A204.1 (cell line): ENCODE data around the gene UNC5C.

Experiments used
- FAIRE-seq: peaks from 2 replicates; lab custom pipeline; 2012; peaks lifted over from hg19 to GRCh38; lab: Jason Lieb, UNC

Gene UNC5C

GRCh38 chr4:95546221-95546620, 2.6 kb downstream of the UNC5C start:
- FAIRE-seq: no peak

- no peak for FAIRE-seq
Measured at GRCh38 chr4:95545546-95545945, 3.2 kb downstream of the UNC5C start.

GRCh38 chr4:95544113-95545103, 4.4 kb downstream of the UNC5C start:
- FAIRE-seq: peak; percentile 92

GRCh38 chr4:95541889-95542607, 6.7 kb downstream of the UNC5C start:
- no peak for FAIRE-seq

GRCh38 chr4:95541094-95541493, 7.7 kb downstream of the UNC5C start:
- no peak for FAIRE-seq

GRCh38 chr4:95540227-95540626, 8.5 kb downstream of the UNC5C start:
- FAIRE-seq: no peak

- no peak for FAIRE-seq
Measured at GRCh38 chr4:95539106-95539505, 9.7 kb downstream of the UNC5C start.

- no peak for FAIRE-seq
Measured at GRCh38 chr4:95537863-95538488, 10.8 kb downstream of the UNC5C start.

- no peak for FAIRE-seq
Measured at GRCh38 chr4:95537191-95537590, 11.6 kb downstream of the UNC5C start.

GRCh38 chr4:95536650-95537049, 12.1 kb downstream of the UNC5C start:
- no peak for FAIRE-seq

GRCh38 chr4:95535180-95535579, 13.6 kb downstream of the UNC5C start:
- FAIRE-seq: no peak

GRCh38 chr4:95534032-95534431, 14.7 kb downstream of the UNC5C start:
- FAIRE-seq: no peak

GRCh38 chr4:95533254-95533653, 15.5 kb downstream of the UNC5C start:
- FAIRE-seq: peak; percentile 99

- FAIRE-seq: peak; percentile 19
Measured at GRCh38 chr4:95532305-95532704, 16.5 kb downstream of the UNC5C start.

- FAIRE-seq: no peak
Measured at GRCh38 chr4:95531141-95531540, 17.6 kb downstream of the UNC5C start.

- FAIRE-seq: peak; percentile 97
Measured at GRCh38 chr4:95529946-95530345, 18.8 kb downstream of the UNC5C start.

- no peak for FAIRE-seq
Measured at GRCh38 chr4:95528388-95528948, 20.3 kb downstream of the UNC5C start.

GRCh38 chr4:95526075-95526474, 22.7 kb downstream of the UNC5C start:
- FAIRE-seq: no peak

- FAIRE-seq: no peak
Measured at GRCh38 chr4:95524729-95525128, 24.0 kb downstream of the UNC5C start.

GRCh38 chr4:95524184-95524583, 24.6 kb downstream of the UNC5C start:
- FAIRE-seq: no peak

GRCh38 chr4:95522682-95523530, 25.9 kb downstream of the UNC5C start:
- FAIRE-seq: no peak
